ENCODE measurements around the gene TCAIM. TPM values are rescaled to one million over a fixed set of nuclear protein-coding genes. Genes with fewer than 3 reads are reported as not detected.

TCAIM gene
- total RNA-seq, 1 donor from 2014 or later, result 35.9 TPM

- no peaks in the 10 kb centered on the region for H3K9me3 ChIP-seq (replicated peaks)
- H3K27ac ChIP-seq (replicated peaks), result peak overlapping the region; percentile 22
- intact Hi-C loops (cut with micrococcal nuclease), result no loop called here
- H3K4me1 ChIP-seq, result peaks cover 32% of the 10 kb centered on the region
- H3K4me3 ChIP-seq, result no peak overlapping the region
- peaks cover 16% of the 10 kb centered on the region for H3K36me3 ChIP-seq
- no peak for TF ChIP-seq CTCF (IDR thresholded peaks at IDR 0.05; ENCODE audit: borderline replicate concordance)
- DNase-seq, result no peak
- no peaks in the 10 kb centered on the region for H3K27me3 ChIP-seq (ENCODE audit: low read depth)
Observed at GRCh38 chr3:44402548-44402947, 64.0 kb downstream of the TCAIM start.

- H3K27me3 ChIP-seq (ENCODE audit: low read depth), result no peaks in the 10 kb centered on the region
- intact Hi-C loops (cut with micrococcal nuclease), result no loop called here
- no peak for DNase-seq
- no peak overlapping the region for H3K27ac ChIP-seq (replicated peaks)
- no peaks in the 10 kb centered on the region for H3K4me1 ChIP-seq
- H3K9me3 ChIP-seq (replicated peaks), result no peaks in the 10 kb centered on the region
- no peak for TF ChIP-seq CTCF (IDR thresholded peaks at IDR 0.05; ENCODE audit: borderline replicate concordance)
- no peak overlapping the region for H3K4me3 ChIP-seq
- peaks cover 9% of the 10 kb centered on the region for H3K36me3 ChIP-seq
Observed at GRCh38 chr3:44409640-44410410, 71.3 kb downstream of the TCAIM start.

- peaks cover 5% of the 10 kb centered on the region for H3K36me3 ChIP-seq
- H3K4me1 ChIP-seq, result no peaks in the 10 kb centered on the region
- no peaks in the 10 kb centered on the region for H3K27me3 ChIP-seq (ENCODE audit: low read depth)
- no peak overlapping the region for H3K4me3 ChIP-seq
- no peaks in the 10 kb centered on the region for H3K9me3 ChIP-seq (replicated peaks)
- no peak overlapping the region for H3K27ac ChIP-seq (replicated peaks)
- no peak for TF ChIP-seq CTCF (IDR thresholded peaks at IDR 0.05; ENCODE audit: borderline replicate concordance)
- intact Hi-C loops (cut with micrococcal nuclease), result no loop called here
- DNase-seq, result no peak
Observed at GRCh38 chr3:44411031-44411645, 72.6 kb downstream of the TCAIM start.

- Histone ChIP-seq H3K27me3 (ENCODE audit: low read depth) (no peaks in the 10 kb centered on the region), H3K4me1 (no peaks in the 10 kb centered on the region), H3K27ac (replicated peaks) (no peak overlapping the region), H3K4me3 (no peak overlapping the region), H3K9me3 (replicated peaks) (no peaks in the 10 kb centered on the region), H3K36me3 (peaks cover 5% of the 10 kb centered on the region)
- TF ChIP-seq CTCF (IDR thresholded peaks at IDR 0.05; ENCODE audit: borderline replicate concordance), result no peak
- DNase-seq, result no peak
- intact Hi-C loops (cut with micrococcal nuclease), result no loop called here
Observed at GRCh38 chr3:44412365-44412764, 73.8 kb downstream of the TCAIM start.

GRCh38 chr3:44414517-44415090, 76.0 kb downstream of the TCAIM start:
- TF ChIP-seq CTCF (IDR thresholded peaks at IDR 0.05; ENCODE audit: borderline replicate concordance), result no peak
- H3K36me3 ChIP-seq, result peaks cover 2% of the 10 kb centered on the region
- no peak for DNase-seq
- no peaks in the 10 kb centered on the region for H3K9me3 ChIP-seq (replicated peaks)
- H3K4me1 ChIP-seq, result no peaks in the 10 kb centered on the region
- no peak overlapping the region for H3K27ac ChIP-seq (replicated peaks)
- H3K4me3 ChIP-seq, result no peak overlapping the region
- intact Hi-C loops (cut with micrococcal nuclease), result no loop called here
- H3K27me3 ChIP-seq (ENCODE audit: low read depth), result no peaks in the 10 kb centered on the region

Data from left ventricle myocardium inferior (tissue), 1 donor.